Activated CD4-positive, alpha-beta T cell treated with anti-CD3 and anti-CD28 coated beads, Interleukin-2, amount 10 ng/mL, durations not matched to agents 7 days and 5 days (primary cell): ENCODE results near the gene PDILT. TPM values are rescaled to one million over a fixed set of nuclear protein-coding genes. Genes with fewer than 3 reads are reported as not detected.

Experiments
- CTCF ChIA-PET: fragments of 350-600 bp; sonication (Branson Sonifier 250); formaldehyde crosslinking; loops from one replicate; lab custom pipeline; 2021; ENCODE audit warnings: antibody characterized with exemption; lab: Charles Lee
- POLR2A ChIA-PET: fragments of 350-600 bp; sonication (Branson Sonifier 250); formaldehyde crosslinking; loops from one replicate; lab custom pipeline; 2021; ENCODE audit warnings: antibody characterized with exemption; lab: Charles Lee
- DNase-seq: peaks from one replicate; pipeline ENCODE4 v3.0.0-alpha.2; 2020
- H3K27ac Mint-ChIP-seq: one replicate; pipeline ENCODE4 v1.8.0; 2021; ENCODE audit warnings: mild to moderate bottlenecking, moderate library complexity, mixed read lengths
- H3K27me3 Mint-ChIP-seq: one replicate; pipeline ENCODE4 v1.8.0; 2021; ENCODE audit warnings: mixed read lengths
- H3K36me3 Mint-ChIP-seq: one replicate; pipeline ENCODE4 v1.8.0; 2021; ENCODE audit warnings: low read depth, mixed read lengths
- H3K4me1 Mint-ChIP-seq: one replicate; pipeline ENCODE4 v1.8.0; 2021; ENCODE audit warnings: mixed read lengths
- H3K4me3 Mint-ChIP-seq: one replicate; pipeline ENCODE4 v1.8.0; 2021; ENCODE audit warnings: mild to moderate bottlenecking, moderate library complexity, mixed read lengths
- H3K9me3 Mint-ChIP-seq: one replicate; pipeline ENCODE4 v1.8.0; 2021; ENCODE audit warnings: mixed read lengths
- total RNA-seq, 2 experiments: library from RNA; stranded (reverse); gene quantifications; one replicate each; pipeline ENCODE4 v1.2.3, GENCODE V29; 2021

PDILT gene
- total RNA-seq, 2 experiments from 2014 or later = not detected

DNA sequence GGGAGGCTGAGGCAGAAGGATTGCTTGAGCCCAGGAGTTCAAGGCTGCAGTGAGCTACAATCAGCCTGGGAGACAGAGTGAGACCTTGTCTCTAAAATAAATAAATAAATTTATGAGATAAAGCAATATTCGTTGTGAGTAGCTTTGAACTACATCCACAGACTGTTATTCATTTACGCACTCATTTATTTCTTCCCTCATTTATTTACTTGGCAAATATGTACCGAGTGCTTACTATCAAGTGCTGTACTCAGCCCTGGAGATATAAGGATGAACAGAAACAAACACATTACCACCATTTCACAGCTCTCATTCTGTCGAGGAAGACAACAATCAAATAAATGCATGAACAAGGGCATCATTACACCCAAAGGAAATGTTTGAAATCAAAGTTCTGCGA lies 27.4 kb downstream of the PDILT start:
- no peak overlapping the region for H3K4me3 Mint-ChIP-seq
- ChIA-PET CTCF (interaction anchor here (0.6 kb wide), 1 partner anchor 1257 kb away, joined by 4 read pairs; no protein-coding TSS in a partner anchor), POLR2A (no interaction called here)
- no peaks in the 10 kb centered on the region for H3K9me3 Mint-ChIP-seq
- peaks cover 12% of the 10 kb centered on the region for H3K27me3 Mint-ChIP-seq
- DNase-seq = no peak
- no peaks in the 10 kb centered on the region for H3K4me1 Mint-ChIP-seq
- no peaks in the 10 kb centered on the region for H3K36me3 Mint-ChIP-seq
- H3K27ac Mint-ChIP-seq = no peak overlapping the region

DNA sequence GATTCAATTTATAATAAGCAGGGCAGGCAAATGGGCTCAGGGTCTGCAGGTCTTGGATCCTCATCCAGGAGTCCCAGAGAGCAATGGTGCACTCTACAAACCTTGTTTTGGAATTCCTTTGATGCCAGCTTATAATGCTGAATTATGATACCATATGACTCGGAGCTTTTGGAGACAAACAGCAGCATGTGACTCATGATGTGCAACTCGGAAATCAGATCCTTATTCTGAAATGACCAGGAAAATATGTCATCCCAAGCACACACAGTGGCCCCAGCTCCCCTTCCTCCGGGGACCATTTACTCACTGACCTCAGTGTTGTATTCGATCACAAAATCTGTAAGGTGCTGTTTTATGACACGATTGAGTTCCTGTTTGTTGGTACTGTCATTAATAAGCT lies 31.8 kb downstream of the PDILT start:
- H3K36me3 Mint-ChIP-seq = no peaks in the 10 kb centered on the region
- POLR2A ChIA-PET = no interaction called here
- no peak overlapping the region for H3K27ac Mint-ChIP-seq
- H3K27me3 Mint-ChIP-seq = peaks cover 10% of the 10 kb centered on the region
- H3K9me3 Mint-ChIP-seq = no peaks in the 10 kb centered on the region
- CTCF ChIA-PET = no interaction called here
- no peak for DNase-seq
- H3K4me3 Mint-ChIP-seq = no peak overlapping the region
- no peaks in the 10 kb centered on the region for H3K4me1 Mint-ChIP-seq

DNA sequence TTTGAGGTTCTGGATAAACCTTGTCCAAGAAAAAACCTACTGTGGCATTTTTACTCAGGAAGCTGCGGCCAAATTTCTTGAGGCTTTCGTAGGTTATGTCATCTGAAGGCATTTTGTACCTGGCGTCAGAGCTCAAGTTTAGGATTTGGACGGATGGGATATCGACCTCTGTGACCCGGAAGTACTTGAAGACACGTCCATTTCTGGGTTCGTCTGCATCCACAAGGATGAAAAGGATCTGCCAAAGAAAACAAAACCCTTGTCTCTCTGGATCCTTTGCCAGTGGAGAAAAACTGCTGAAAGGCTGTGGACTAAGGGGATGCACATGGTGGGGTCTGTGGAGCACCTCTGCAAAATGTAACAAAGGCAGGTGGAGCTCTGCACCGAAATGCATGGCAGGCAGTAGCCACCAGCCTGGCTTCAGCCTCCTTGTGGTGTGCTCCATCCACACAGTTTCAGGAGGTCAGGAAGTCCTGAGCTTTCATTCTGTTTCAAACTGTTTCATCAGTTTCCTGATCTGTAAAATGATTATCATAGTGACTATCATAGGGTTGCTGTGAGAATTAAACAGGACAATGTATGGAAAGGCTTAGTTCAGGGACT lies 35.0 kb downstream of the PDILT start:
- Mint-ChIP-seq H3K9me3 (no peaks in the 10 kb centered on the region), H3K4me3 (no peak overlapping the region), H3K27ac (no peak overlapping the region), H3K4me1 (no peaks in the 10 kb centered on the region), H3K27me3 (peaks cover 5% of the 10 kb centered on the region), H3K36me3 (no peaks in the 10 kb centered on the region)
- POLR2A ChIA-PET = no interaction called here
- CTCF ChIA-PET = no interaction called here
- DNase-seq = no peak

DNA sequence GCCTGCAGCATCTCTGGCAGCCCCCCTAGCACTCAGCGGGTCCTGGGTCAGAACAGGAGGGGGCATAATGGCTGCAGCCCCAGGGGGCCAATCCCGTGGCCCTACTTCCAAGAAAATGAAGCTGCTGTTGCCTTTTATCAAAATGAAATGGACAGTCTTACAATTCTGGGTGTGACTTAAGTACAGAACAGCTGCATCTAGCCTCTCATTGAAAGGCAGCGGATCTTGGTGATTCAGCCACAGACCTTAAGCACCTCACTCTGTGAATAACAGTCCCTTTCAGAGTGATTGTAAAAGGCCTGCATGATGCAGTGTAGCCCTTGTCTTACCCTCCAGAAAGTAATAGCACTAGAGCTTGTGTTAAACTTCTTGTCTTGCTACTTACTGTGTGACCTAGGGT lies 40.5 kb downstream of the PDILT start:
- POLR2A ChIA-PET = interaction anchor here (0.6 kb wide), 1 partner anchor 65 kb away, joined by 3 read pairs; no protein-coding TSS in a partner anchor
- no peak for DNase-seq
- no peak overlapping the region for H3K27ac Mint-ChIP-seq
- CTCF ChIA-PET = no interaction called here
- H3K4me3 Mint-ChIP-seq = no peak overlapping the region
- no peaks in the 10 kb centered on the region for H3K36me3 Mint-ChIP-seq
- H3K9me3 Mint-ChIP-seq = no peaks in the 10 kb centered on the region
- no peaks in the 10 kb centered on the region for H3K4me1 Mint-ChIP-seq
- no peaks in the 10 kb centered on the region for H3K27me3 Mint-ChIP-seq

DNA sequence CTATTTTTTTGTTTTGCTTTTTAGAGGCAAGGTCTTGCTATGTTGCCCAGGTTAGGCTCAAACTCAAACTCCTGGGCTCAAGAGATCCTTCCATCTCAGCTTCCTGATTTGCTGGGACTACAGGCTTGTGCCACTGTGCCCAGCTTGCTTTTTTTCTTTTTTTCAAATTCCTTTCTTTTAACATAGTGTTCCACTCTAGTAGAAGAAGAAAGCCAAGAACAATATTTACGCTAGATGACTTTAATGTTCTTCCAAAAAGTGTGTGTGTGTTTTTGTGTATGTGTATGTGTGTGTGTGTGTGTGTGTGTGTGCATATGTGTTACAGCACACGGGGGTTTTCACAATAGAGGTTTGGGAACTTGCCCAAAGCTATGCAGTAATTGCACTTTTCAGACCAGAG lies 41.3 kb downstream of the PDILT start:
- ChIA-PET CTCF (no interaction called here), POLR2A (interaction anchor here (0.6 kb wide), 1 partner anchor 64 kb away, joined by 3 read pairs; no protein-coding TSS in a partner anchor)
- Mint-ChIP-seq H3K27ac (no peak overlapping the region), H3K9me3 (no peaks in the 10 kb centered on the region), H3K36me3 (no peaks in the 10 kb centered on the region), H3K4me1 (no peaks in the 10 kb centered on the region), H3K27me3 (no peaks in the 10 kb centered on the region), H3K4me3 (no peak overlapping the region)
- DNase-seq = no peak

DNA sequence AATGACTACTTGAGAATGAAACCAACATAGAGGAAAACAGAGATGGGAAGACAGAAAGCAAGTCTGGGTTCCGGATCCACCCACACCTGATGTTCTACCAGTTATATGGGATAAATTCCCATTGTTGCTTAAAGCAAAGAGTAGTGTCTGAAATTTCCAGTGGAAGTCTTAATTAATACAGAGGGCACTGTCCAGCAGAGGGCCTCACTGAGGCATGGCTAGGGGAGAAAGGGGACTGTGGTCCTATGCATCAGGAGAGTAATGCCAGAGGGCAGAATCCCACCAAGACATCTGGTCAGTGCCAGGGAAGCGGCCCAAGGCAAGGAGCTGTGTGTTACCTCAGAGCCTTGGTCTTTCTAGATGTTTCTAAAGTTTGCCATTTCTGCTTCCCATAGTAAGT lies 44.5 kb downstream of the PDILT start:
- Mint-ChIP-seq H3K4me3 (no peak overlapping the region), H3K36me3 (no peaks in the 10 kb centered on the region), H3K27me3 (no peaks in the 10 kb centered on the region), H3K4me1 (no peaks in the 10 kb centered on the region), H3K9me3 (no peaks in the 10 kb centered on the region), H3K27ac (no peak overlapping the region)
- CTCF ChIA-PET = no interaction called here
- DNase-seq = no peak
- POLR2A ChIA-PET = no interaction called here

DNA sequence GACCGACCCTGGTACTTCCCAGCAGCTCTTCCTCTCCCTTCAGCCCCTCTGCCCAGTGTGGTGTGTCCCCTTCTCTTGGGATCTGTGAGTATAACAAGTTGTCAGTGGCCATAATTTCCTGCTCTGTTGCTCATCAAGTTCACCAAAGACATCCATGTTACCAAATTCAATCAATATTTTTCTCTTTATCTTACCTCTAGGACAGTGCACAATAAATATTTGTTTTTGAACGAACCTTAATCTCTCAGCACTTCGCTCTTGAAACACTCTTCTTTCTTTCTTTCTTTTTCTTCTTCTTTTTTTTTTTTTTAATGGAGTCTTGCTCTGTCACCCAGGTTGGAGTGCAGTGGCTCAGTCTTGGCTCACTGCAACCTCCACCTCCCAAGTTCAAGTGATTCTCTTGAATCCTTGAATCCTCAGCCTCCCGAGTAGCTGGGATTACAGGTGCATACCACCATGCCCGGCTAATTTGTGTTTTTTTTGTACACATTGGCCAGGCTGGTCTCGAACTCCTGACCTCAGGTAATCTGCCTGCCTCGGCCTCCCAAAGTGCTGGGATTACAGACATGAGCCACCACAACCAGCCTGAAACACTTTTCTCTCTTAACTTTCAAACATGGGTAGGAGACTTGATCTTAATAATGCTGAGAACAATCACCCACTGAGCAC lies 49.3 kb downstream of the PDILT start:
- Mint-ChIP-seq H3K36me3 (no peaks in the 10 kb centered on the region), H3K4me1 (no peaks in the 10 kb centered on the region), H3K27me3 (peaks cover 3% of the 10 kb centered on the region), H3K9me3 (no peaks in the 10 kb centered on the region), H3K27ac (no peak overlapping the region), H3K4me3 (no peak overlapping the region)
- no peak for DNase-seq
- ChIA-PET POLR2A (no interaction called here), CTCF (no interaction called here)

DNA sequence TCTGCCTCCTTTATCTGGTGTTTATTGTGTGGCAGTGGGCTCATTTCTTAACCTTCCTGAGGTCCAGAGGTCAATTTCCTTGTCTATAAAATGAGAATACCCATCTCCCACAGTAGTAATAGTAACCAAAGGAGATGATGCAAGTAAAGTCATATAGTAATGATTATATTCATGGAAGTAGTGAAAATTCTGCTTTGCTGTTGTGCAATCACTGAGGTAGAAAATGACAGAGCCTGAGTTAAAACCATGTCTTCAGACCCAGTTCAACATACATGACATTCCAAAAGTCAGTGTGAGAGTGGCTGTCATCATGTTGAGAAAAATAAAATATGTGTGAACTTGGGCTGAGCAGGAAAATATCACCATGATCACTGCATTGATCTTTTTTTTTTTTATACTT lies 51.2 kb downstream of the PDILT start:
- H3K27me3 Mint-ChIP-seq = peaks cover 3% of the 10 kb centered on the region
- CTCF ChIA-PET = no interaction called here

DNA sequence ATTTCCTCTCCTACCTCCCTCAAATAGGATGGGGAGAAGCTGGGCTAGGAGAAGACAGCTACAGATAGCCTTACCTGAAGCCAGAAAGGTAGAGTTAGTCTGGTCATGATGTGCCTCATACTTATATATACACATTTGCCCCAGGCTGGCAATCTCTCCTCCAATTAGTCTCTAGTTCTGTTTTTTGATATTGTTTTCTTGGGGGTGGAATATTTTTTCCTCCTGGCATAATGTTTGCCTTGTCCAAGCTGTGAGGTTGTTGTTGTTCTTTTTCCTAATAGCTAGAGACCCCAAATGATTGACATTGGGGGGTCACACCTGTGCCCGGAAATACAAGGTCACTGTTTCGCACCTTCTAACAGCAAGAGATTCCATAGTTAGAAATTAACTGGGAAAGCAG lies 51.9 kb downstream of the PDILT start, which contains the start of gene UMOD:
UMOD (minus strand) TSS at position 101 of the 400 bp plus-strand sequence. CDS start 1,978 bp downstream, outside the sequence.
- no peak within 1 kb of the TSS for H3K4me3 Mint-ChIP-seq
- POLR2A ChIA-PET = no interaction called here
- CTCF ChIA-PET = no interaction called here

More for the DNA sequence above, 51.2 kb downstream of the PDILT start:
- no peaks in the 10 kb centered on the region for H3K36me3 Mint-ChIP-seq
- no peaks in the 10 kb centered on the region for H3K9me3 Mint-ChIP-seq
- POLR2A ChIA-PET = no interaction called here
- no peak overlapping the region for H3K4me3 Mint-ChIP-seq
- no peak overlapping the region for H3K27ac Mint-ChIP-seq
- H3K4me1 Mint-ChIP-seq = no peaks in the 10 kb centered on the region
- DNase-seq = no peak

DNA sequence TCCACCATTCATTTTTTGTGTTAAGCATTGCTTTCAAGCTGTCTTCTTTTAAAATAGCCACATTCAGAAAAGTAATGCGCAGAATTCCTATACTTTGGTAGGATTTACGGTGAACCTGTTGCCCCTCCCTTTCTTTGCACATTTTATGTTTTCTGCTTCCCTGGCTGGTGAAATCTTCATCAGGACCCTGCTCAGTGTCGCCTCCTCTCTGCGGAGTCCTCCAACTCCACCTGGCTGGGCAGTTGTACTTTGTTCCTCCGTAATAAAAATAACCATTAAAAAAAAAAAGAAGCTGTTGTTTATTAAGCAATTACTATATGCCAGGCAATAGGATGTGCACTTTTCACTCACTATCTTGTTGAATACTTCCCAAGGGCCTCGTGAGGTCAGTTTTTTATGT lies 54.9 kb downstream of the PDILT start:
- H3K36me3 Mint-ChIP-seq = no peaks in the 10 kb centered on the region
- H3K9me3 Mint-ChIP-seq = no peaks in the 10 kb centered on the region
- no peaks in the 10 kb centered on the region for H3K4me1 Mint-ChIP-seq
- peaks cover 2% of the 10 kb centered on the region for H3K27me3 Mint-ChIP-seq
- H3K27ac Mint-ChIP-seq = no peak overlapping the region
- DNase-seq = no peak
- ChIA-PET POLR2A (no interaction called here), CTCF (no interaction called here)
- no peak overlapping the region for H3K4me3 Mint-ChIP-seq

More for the DNA sequence above, 51.9 kb downstream of the PDILT start, which contains the start of gene UMOD:
- no peak within 1 kb of the TSS for H3K27ac Mint-ChIP-seq
- H3K4me1 Mint-ChIP-seq = no peaks in the 10 kb centered on the region
- no peak for DNase-seq
- H3K9me3 Mint-ChIP-seq = no peaks in the 10 kb centered on the region
- H3K27me3 Mint-ChIP-seq = peaks cover 3% of the 10 kb centered on the region
- no peaks in the 10 kb centered on the region for H3K36me3 Mint-ChIP-seq

DNA sequence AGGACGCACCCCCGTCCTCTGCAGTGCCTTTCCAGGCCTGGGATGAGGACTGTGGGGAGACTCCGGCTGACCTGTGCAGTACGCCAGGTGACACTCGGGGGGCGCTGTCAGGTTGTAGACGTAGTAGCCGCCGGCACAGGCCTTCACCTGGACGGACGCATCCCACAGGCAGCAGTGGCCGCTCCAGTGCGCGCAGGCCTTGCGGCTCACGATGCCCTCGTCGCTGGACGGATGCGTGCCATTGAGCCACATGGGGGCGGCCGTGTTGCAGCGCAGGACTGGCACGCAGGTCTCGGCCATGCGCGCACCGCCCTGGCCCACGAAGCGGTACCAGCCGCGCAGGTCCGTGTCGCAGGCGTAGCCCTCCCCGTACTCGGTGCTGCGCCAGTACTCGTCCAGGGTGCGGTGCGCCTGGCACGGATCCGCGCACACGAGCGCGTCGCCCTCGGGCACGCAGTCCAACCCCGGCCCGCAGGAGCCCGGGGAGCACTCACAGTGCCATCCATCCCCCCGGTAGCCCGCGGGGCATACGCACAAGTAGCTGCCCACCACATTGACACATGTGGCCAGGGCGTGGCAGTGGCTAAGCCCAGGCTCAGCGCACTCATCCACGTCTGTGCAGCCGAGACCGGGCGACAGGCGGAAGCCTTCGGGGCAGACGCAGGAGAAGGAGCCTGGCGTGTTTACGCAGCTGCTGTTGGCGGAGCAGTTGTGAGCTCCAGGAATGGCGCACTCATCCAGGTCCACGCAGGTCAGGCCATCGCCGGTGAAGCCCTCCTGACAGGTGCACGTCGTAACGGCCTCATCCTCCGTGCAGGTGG lies 56.0 kb downstream of the PDILT start:
- DNase-seq = no peak
- H3K27ac Mint-ChIP-seq = no peak overlapping the region
- H3K4me3 Mint-ChIP-seq = no peak overlapping the region
- H3K27me3 Mint-ChIP-seq = peaks cover 2% of the 10 kb centered on the region
- H3K36me3 Mint-ChIP-seq = no peaks in the 10 kb centered on the region
- CTCF ChIA-PET = no interaction called here
- no peaks in the 10 kb centered on the region for H3K9me3 Mint-ChIP-seq
- POLR2A ChIA-PET = no interaction called here
- H3K4me1 Mint-ChIP-seq = no peaks in the 10 kb centered on the region

DNA sequence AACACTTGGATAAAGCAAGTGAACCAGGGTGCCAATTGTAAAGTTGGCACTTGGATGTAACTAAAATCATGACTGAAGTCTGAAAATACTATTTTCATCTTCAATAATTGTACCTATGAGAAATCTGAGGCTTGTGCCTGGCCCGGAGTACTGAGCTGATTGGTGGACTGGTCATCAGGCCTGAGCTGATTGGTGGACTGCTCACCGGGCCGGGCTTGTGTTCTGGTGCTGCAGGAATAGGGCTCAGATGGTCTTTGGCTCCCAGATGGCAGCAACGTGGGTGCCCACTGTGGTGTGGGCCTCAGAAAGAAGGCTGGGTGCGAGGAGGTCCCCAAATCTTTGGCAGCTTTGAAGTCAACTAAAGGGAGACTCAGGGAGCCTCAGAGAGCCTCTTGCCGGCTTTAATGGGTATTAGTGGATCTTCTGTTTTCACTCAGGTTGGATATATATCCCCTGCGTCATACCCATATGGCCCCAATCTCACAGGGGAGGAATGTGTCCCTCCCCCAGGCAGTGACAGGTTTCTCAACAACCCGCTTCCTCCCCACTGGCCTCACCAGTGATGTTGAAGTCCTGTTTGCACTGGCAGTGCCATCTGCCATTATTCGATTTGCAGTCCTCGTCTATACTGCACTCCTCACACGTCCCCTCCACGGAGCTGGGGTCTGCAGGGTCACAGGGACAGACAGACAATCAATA lies 56.7 kb downstream of the PDILT start:
- H3K4me1 Mint-ChIP-seq = no peaks in the 10 kb centered on the region
- H3K4me3 Mint-ChIP-seq = no peak overlapping the region
- H3K27me3 Mint-ChIP-seq = no peaks in the 10 kb centered on the region
- H3K36me3 Mint-ChIP-seq = no peaks in the 10 kb centered on the region
- H3K9me3 Mint-ChIP-seq = no peaks in the 10 kb centered on the region
- POLR2A ChIA-PET = no interaction called here
- DNase-seq = no peak
- no peak overlapping the region for H3K27ac Mint-ChIP-seq
- CTCF ChIA-PET = no interaction called here
